GM19438 (cell line): ENCODE measurements around the gene APBB1IP.
A peak's percentile ranks its signal among the peaks of the same experiment; 100 is the strongest.
"Not testable (repeated sequence)": the region's sequence is repeated elsewhere in the genome, so short reads cannot be mapped to it uniquely, and the experiment has no call there.

Experiments used
- ATAC-seq: cut with Tn5 transposase; IDR thresholded peaks from one replicate; pipeline ENCODE4 v1.9.1; 2021; ENCODE audit warnings: low read depth; ENCODE audit not compliant: unreplicated experiment

The APBB1IP gene

DNA sequence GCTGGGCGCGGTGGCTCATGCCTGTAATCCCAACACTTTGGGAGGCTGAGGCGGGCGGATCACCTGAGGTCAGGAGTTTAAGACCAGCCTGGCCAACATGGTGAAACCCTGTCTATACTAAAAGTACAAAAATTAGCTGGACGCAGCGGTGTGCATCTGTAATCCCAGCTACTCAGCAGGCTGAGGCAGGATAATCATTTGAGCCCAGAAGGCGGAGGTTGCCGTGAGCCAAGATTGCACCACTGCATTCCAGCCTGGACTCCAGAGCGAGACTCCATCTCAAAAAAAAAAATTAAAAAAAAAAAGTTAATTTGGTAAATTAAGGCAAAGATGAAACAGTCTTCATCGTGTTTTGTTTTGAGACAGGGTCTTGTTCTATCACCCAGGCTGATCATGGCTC, 66.3 kb downstream of the APBB1IP start:
- not testable (repeated sequence) for ATAC-seq

GRCh38 chr10:26505491-26505890, 67.3 kb downstream of the APBB1IP start:
- ATAC-seq = no peak

- no peak for ATAC-seq
These were observed 68.6 kb downstream of the APBB1IP start for GRCh38 chr10:26506736-26507135.

DNA sequence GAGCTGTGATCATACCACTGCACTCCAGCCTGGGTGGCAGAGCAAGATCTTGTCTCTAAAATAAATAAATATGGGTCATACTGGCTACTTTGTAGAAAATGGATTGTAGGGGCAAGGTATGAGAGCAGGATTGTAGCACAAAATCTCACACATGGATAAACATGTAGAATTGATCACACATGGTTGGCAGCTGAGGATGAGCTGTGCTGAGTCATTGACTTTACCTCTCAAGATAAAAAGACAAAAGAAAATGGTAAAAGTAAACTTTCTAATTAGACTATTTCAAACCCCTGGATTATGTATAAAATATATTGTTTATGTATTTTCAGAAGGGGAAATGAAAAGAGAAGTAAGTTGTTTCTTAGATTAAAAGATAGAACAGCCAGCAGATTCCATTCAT, 69.3 kb downstream of the APBB1IP start:
- no peak for ATAC-seq

DNA sequence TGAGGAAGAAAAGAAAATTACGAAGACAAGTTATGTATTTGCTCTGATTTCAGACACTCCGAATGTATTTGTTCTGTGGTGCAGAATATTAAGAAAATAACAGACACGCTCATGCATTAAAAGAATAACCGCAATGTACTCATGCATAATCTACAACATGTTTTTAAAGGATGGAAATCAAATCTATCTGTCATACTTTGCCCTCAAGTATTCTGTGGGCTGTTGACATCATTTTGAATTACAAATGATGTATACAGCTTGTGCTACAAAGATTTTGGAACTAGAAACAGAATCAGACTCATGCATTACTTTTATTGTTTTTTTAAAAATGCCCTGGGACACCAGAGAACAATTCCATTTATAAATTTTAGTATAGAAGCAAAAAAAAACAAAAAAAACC, 69.9 kb downstream of the APBB1IP start:
- ATAC-seq = no peak

- no peak for ATAC-seq
These were observed 71.2 kb downstream of the APBB1IP start for GRCh38 chr10:26509307-26509706.

DNA sequence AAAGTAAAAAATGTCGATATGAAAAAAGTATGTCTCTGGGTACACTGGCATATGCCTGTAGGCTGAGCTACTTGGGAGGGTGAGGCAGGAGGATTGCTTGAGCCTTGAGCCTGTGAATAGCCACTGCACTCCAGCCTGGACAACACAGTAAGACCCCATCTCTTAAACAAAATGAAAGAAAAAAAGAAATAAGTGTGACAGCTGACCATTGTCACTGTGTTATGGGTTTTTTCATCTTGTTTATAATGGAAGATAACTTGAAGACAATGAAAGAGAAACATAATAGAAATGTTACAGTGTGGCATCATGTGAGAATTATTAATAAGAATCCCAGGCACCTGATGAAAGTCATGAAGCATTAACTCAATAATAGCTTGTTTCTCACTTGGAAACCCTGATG, 75.0 kb downstream of the APBB1IP start:
- ATAC-seq = no peak

DNA sequence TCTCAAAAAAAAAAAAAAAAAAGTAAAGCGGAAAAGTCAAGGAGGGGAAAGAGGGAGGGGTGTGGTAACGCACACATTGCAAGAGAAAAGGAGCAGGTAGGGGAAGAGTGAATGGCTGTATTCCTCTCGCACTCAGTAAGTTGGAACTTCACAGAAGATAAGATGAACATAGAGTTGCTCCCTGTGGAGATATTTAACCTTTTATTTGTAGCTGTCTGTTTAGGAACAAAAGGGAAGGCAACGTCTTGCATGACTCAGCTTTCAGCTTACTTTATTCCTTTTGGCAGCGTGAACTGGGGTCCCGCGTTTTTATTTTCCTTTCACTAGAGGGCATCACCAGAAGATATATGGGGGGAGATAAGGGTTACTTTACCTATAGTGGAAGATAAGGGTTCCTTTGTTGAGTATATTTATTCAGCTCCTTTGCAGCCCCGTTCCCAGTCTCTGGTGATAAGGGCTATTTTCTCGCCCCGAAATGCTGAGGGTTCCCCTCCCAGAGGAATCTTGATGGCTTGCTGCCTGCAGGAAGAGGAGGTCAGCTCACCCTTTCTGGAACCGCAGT, 78.5 kb downstream of the APBB1IP start:
- ATAC-seq = no peak

- ATAC-seq = no peak
These were observed 79.2 kb downstream of the APBB1IP start for GRCh38 chr10:26517141-26517867.

DNA sequence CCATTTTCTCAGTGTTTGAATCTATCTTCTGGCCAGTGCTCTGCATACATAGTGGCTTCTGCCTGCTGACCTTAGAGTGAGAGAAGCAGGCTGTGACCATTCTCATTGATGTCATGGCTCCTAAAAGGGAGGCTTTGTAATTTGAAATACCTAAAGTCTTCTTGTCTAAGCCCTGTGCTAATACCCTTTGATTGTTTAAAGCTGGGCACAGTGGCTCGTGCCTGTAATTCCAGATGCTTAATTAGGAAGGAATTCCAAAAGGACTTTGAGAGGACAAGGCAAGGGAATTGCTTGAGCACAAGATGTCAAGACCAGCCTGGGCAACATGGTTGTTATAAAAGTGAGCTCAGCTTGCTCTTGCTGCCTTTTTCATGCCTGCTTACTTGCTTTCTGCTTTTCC, 81.7 kb downstream of the APBB1IP start:
- no peak for ATAC-seq

- ATAC-seq = no peak
These were observed 82.4 kb downstream of the APBB1IP start for GRCh38 chr10:26520575-26520974.

DNA sequence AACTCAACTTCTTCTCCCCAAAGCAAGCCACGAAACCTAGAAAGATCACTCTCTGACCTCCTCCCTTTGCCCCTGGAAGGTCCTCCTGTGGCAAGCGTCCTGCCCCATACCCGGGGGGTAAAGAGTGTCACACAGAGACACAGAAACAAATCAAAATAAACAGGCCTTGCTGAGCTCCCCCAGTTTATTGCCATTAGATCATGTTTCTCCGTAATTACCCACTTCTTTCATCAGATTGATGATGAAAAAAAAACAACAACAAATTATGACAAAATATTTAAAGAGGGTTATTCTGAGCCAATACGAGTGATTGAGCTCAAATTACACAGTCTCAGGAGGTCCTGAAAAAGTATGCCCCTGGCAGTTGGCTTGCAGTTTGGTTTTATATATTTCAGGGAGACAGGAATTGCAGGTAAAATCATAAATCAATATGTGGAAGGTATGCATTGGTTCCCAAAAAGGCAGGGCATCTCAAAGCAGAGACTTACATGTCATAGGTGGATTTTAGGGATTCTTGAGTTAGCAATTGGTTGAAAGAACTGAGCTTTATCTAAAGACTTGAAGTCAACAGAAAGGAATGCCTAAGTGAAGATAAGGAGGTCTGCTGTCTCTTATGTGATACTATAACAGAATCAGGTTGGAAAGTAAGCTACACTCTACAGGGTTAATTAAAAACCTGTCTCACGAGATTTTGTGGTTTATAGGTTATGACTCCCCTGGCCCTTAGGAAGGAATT, 86.2 kb downstream of the APBB1IP start:
- ATAC-seq = no peak

GRCh38 chr10:26525586-26525985, 87.4 kb downstream of the APBB1IP start:
- no peak for ATAC-seq

DNA sequence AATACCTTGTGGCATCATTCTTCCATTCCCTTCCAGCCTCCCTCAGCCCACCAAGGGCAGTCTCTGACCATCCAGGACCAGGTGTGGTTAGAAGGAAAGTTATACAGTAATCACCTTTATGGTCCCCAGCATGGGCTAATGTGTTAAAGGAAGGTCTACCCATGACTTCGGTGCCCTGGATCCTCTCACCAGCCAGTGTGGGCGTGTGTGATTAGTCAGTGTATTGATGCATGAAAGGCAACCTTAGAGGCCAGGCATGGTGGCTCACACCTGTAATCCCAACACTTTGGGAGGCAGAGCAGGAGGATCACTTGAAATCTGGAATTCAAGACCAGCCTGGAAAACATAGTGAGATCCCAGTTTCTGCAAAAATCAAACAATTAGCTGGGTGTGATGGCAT, 88.9 kb downstream of the APBB1IP start:
- no peak for ATAC-seq

DNA sequence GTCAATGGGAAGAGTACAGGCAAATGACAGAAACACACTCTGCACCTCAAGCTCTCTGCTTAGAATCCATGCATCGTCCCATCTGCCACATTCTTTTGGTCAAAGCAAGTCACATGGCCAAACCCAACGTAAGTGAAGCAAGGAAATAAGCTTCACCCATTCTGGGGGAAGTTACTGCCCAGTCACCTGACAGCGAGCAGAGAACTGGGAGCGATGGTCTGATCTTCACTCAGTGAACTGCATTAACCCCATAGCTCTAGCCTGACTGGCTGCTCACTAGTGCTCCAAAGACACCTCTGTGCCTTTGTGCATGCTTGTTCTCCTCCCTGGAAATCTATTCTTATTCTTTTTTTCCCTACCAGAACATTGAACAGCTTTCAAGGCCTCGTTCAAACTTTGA, 89.9 kb downstream of the APBB1IP start:
- ATAC-seq = no peak

DNA sequence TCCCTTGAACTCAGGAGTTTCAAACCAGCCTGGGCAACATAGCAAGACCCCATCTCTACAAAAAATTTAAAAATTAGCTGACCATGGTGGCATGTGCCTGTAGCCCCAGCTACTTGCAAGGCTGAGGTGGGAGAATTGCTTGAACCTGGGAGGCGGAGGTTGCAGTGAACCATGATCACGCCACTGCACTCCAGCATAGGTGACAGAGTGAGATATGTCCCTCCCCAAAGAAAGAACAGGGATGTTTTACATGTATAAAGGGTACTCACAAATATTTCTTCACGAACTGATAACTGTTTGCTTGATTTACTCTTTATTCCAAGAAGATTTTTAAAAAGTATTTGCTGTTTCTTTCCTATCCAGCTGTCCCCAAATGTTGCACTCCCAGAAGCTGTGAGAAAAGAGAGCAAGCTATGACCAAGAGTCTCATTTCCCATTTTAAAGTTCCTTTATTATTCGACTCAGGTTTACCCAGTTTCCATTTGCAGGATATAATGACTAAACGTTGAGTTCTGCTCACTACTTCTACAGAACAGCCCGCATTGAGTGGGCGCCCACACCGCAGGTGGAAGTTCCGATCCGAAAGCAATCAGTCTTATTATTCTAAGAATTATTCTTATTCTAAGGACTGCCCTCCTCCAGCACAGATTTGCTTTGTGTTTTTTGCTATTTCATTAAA, 90.7 kb downstream of the APBB1IP start:
- ATAC-seq = no peak

- ATAC-seq = no peak
These were observed 96.2 kb downstream of the APBB1IP start for GRCh38 chr10:26534384-26534783.

DNA sequence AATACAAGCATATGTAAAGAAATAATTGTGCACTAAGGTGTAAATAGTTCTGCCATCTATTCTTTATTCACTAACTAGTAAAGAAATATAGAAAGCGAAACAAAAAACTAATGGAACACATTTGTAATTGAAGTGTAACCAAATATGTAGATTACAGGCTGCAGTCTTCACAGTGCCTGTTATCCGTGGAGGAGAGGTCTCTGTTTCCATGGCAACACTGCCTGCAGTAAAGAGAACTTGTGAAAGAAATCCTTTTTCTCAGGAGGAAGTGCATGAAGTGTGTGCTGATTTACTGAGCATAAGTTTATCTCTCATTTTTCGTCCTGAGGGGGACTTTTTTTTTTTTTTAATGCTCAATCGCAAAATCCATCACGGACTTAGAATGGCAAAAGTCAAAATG, 102.5 kb downstream of the APBB1IP start:
- no peak for ATAC-seq

DNA sequence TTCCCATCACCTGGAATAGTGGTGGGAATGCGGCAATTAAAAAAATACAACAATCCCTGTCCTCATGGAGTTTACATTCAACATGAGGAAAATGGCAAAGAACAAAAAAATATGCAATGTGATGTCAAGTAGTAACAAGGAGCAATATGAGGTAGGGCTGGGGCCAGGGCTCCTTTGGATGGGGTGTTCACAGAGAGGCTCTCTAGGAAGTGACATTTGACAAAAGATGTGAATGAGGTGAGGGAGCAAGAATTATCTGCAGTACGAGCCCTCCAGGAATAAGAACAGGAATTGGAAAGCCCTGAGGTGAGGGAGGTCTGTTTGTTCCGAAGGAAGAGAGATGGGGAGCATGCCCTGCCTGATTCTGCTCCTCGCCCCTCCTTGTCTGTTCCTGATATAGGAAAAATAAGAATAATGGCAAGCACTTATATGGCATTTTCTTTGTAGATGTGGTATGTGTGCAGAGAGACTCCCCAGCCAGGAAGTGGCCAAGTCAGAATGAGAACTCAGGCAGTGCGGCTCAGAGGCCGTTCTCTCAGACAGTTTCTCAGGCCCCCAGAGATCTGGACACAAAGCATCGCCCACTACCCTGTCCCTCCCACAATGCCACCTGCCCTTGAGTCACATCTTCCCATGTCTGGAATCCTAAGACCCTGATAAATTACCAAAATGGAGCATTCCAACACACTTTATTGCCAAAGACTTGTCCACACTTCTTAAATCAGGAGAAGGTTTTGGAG, 105.6 kb downstream of the APBB1IP start:
- peak; percentile 78 for ATAC-seq

GRCh38 chr10:26544932-26545331, 106.8 kb downstream of the APBB1IP start:
- no peak for ATAC-seq
